HG03103 (cell line): Measurements from ENCODE around the gene TMEM151B.
"Not testable (repeated sequence)": the region's sequence is repeated elsewhere in the genome, so short reads cannot be mapped to it uniquely, and the experiment has no call there.

Experiments used
- ATAC-seq: cut with Tn5 transposase; IDR thresholded peaks from one replicate; pipeline ENCODE4 v1.9.1; 2021; ENCODE audit warnings: low read depth; ENCODE audit not compliant: unreplicated experiment

The TMEM151B gene

DNA sequence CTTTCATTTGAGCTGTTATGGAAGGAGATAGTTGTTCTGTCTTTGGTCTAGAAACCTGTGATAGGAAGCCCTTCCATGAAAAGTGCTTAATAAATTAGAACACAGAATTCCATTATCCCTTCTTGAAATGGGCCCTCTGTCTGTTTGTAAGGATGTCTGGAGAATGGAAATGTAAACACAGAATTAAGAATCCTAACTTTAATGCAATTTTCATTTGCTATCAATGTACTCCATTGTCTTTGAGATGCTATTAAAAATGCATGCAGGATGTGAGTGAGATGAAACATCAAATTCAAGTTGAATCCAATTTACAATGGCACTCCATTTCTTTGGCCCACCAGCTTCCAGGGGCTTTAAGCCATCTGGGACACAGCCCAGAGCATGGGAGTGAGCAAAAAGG is 56.8 kb downstream of the TMEM151B start:
- ATAC-seq, result no peak

DNA sequence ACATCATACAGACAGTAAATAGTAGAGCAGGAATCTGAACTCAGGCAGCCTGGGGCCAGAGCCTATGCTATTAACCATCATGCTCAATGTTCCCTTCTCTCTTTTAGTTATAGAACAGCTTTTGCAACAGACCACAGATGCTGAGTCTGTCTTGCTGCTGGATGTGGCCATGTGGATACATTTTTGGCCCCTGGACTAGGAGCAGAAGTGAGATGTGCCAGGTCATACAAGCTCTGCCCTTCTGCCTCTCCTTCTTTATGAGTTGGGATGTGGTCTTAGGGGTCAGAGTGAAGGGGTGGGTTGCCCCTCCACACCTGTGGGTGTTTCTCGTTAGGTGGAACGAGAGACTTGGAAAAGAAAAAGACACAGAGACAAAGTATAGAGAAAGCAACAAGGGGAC is 57.5 kb downstream of the TMEM151B start:
- no peak for ATAC-seq

- ATAC-seq, result not testable (repeated sequence)
Measured at GRCh38 chr6:44328203-44328602, 58.0 kb downstream of the TMEM151B start.

- ATAC-seq, result no peak
Measured at GRCh38 chr6:44329858-44330257, 59.6 kb downstream of the TMEM151B start.

GRCh38 chr6:44332585-44332984 is 62.3 kb downstream of the TMEM151B start:
- ATAC-seq, result no peak

GRCh38 chr6:44333273-44333919 is 63.1 kb downstream of the TMEM151B start:
- no peak for ATAC-seq

DNA sequence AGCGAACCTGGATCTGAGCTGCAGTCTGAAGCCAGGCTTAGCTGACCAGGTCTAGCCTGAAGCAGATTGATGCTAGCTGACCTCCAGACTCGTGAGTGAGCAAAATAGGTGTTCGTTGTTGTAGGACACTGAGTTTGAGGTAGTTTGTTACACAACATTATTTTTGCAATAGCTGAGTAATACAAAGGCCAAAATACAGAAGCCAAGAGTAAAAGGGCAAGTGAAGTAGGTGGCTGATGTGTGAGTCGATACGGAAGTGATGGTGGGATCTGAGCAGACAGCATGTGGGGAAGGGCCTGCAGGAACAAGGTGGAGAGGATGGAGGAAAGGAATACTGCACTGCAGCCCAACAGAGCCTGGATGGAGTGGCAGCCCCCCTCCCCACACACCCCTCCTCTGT is 63.7 kb downstream of the TMEM151B start:
- no peak for ATAC-seq

DNA sequence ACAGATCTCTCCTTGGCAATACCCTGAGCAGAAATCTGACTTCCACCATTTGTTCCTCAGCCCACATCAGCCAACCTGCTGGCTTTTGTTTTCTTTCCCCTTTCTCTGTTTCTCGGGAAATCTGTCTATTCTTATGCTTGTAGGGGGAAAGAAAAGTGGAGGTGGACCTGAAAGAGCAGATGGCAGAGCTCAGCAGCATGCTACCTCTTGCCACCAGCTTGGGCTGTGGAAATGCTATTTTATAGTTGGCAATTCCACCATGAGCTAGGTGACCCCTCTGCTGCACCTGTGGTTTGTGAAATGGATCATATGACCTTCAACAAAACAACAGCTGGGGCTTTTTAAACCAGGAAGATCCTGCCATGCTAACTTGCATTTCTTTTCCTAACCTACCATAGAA is 65.4 kb downstream of the TMEM151B start:
- ATAC-seq, result no peak

GRCh38 chr6:44338228-44339122 is 68.2 kb downstream of the TMEM151B start:
- ATAC-seq, result no peak

DNA sequence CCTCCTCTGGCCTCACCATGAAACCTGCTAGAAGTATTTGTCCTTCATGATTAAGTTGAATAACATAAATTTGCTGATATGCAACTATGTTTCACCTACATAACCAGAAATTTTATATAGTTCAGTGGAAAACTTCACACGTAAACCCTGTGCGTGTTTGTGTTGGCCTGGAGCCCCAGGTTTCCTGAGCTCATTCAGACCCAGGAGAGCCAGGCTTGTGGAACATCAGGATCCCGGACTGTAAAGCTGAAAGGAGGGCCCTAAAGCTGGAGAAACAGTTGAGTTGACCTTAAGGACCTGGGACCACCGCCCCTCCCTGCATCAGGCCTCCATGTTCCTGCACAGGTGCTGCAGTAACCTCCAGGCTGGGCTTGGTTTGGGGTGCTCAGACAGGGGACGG is 69.1 kb downstream of the TMEM151B start:
- no peak for ATAC-seq

GRCh38 chr6:44339763-44340625 is 69.7 kb downstream of the TMEM151B start:
- no peak for ATAC-seq

DNA sequence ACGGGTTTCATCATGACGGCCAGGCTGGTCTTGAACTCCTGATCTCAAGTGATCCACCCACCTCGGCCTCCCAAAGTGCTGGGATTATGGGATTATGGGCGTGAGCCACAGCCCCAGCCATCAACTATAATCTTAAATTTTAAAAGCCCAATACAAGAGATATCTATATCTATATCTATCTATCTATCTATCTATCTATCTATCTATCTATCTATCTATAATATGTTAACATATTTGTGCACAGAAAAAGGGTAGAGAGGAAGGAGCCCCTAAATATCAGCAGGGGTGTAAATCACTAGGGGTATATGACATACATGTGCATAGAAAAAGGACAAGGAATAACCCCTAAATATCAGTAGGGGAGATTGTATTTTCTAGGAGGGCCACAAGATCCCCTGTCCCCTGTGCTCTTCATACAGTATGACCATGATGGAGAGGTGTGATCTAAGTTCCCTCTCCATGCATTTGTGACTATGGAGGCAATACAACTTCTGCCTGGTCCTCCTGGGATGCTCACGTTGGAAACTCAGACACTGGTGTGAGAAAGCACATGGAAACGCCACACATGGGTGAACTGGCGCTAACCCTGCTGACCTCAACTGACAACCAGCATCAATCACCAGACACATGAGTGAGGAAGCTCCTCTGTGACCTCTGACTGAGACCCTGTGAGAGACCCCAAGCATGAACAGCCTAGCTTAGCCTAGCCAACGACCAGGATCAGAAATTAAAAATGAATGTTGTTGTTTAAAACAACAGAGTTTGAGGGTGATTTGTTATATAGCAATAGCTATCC is 71.0 kb downstream of the TMEM151B start:
- ATAC-seq, result no peak

DNA sequence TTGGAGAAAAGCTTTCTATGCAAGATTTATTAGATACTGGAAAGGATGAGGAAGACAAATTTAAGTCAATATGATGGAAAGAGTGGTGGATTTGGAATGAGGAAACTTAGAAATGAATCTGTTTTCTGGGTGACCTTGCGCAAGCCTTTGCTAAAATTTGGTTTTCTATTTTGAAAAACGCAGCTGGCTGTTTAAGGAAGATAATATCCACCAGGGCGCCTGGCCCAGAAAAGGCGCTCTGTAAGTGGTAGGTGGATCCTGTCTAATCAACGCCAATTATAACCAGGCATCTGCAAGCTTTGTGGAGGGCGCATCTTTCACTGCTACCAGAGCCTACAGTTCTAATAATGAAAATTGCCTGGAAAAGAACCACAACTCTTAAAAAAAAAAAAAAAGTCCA is 71.8 kb downstream of the TMEM151B start:
- ATAC-seq, result no peak

GRCh38 chr6:44342489-44342888 is 72.2 kb downstream of the TMEM151B start, which contains the start of gene SPATS1:
Gene SPATS1, plus strand, starts transcription at chr6:44342650. Its CDS starts 446 bp downstream, at chr6:44343096.
- ATAC-seq, result no peak

GRCh38 chr6:44346818-44347217 is 76.6 kb downstream of the TMEM151B start:
- ATAC-seq, result not testable (repeated sequence)

- ATAC-seq, result no peak
Measured at GRCh38 chr6:44349904-44350649, 79.8 kb downstream of the TMEM151B start.

DNA sequence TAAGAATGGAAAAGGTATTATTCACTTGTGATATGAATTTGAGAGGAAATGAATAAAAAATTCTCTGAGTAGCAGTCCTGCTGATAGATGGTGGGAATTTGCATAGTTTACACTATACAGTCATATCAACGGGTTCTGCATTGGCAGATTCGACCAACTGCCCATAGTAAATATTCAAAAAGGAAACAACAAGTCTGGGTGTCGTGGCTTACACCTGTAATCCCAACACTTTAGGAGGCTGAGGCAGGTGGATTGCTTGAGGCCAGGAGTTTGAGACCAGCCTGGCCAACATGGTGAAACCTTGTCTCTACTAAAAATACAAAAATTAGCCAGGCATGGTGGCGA is 80.4 kb downstream of the TMEM151B start:
- not testable (repeated sequence) for ATAC-seq

DNA sequence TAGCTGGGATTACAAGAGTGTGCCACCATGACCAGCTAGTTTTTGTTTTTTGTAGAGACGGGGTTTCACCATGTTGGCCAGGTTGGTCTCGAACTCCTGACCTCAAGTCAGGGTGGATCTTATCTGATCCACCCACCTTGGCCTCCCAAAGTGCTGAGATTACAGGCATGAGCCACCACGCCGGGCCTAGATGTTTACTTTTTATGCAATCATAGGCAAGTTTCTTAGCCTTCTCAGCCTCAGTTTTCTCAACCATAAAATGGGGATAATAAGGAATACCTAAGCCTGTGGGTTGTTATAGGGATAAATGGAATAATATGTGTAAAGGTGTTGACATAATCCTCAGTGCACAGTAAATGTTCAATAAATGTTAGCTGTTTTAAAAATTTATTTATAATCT is 82.0 kb downstream of the TMEM151B start:
- no peak for ATAC-seq

GRCh38 chr6:44353336-44353735 is 83.1 kb downstream of the TMEM151B start:
- no peak for ATAC-seq

DNA sequence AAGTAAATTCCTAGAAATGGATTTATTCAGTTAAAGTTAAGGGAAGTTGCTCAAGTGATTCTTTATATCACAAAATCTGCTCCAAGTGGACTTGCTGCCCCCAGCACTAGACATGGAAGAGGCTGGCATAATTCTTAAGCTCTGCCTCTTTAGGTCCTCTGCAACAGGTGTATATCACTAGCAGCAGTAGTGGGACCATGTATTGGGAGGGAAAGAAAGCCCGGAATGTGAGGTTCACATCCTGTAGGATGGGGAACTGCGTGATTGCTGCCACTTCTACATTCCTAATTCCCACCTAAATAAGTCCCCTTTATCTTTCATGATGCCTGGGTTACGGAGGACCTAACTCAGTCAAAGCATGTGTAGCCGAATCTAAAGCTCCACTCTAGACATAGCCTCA is 85.4 kb downstream of the TMEM151B start:
- ATAC-seq, result no peak
